Prostate gland (tissue), 2 donors: ENCODE data around the gene IL6R. TPM values are rescaled to one million over a fixed set of nuclear protein-coding genes. Genes with fewer than 3 reads are reported as not detected.

ENCODE experiments used
- DNase-seq: peaks from one replicate; pipeline ENCODE4 v3.0.0-alpha.2; 2019; ENCODE audit warnings: low spot score
- H3K27ac ChIP-seq, 2 donors: fragments of 200-600 bp; sonication (generic); 2 replicates each; pipeline ENCODE4 v1.5.1; 2017 to 2019
- H3K27me3 ChIP-seq: fragments of 200-600 bp; sonication (generic); replicated peaks from 2 replicates; pipeline ENCODE4 v1.5.1; 2019; ENCODE audit not compliant: insufficient read depth
- H3K36me3 ChIP-seq, 2 donors: fragments of 200-600 bp; sonication (generic); 1 replicate in 1 of 2; 2 replicates in 1 of 2; pipeline versions ENCODE4 v1.5.1 to v1.8.1; 2017 to 2019
- H3K4me1 ChIP-seq: fragments of 200-600 bp; sonication (generic); replicated peaks from 2 replicates; pipeline ENCODE4 v1.5.1; 2019
- H3K4me3 ChIP-seq, 2 donors: fragments of 200-600 bp; sonication (generic); 2 replicates each; pipeline ENCODE4 v1.5.1; 2017 to 2019
- H3K9me3 ChIP-seq: fragments of 200-600 bp; sonication (generic); 2 replicates; pipeline ENCODE4 v1.5.1; 2017
- CTCF ChIP-seq, 4 experiments: fragments of 200-600 bp in 2 of 4; fragments of 450-650 bp in 2 of 4; sonication (generic) in 2 of 4; IDR thresholded peaks; 1 replicate in 3 of 4; 2 replicates in 1 of 4; pipeline ENCODE4 v1.5.1; 2016 to 2019; ENCODE audit warnings: antibody characterized with exemption in 4 of 4, mild to moderate bottlenecking in 2 of 4, moderate library complexity in 2 of 4
- POLR2A ChIP-seq: fragments of 450-650 bp; IDR thresholded peaks from one replicate; pipeline ENCODE4 v1.6.1; 2016; ENCODE audit warnings: antibody characterized with exemption, mild to moderate bottlenecking
- POLR2AphosphoS5 ChIP-seq: sonication (generic); formaldehyde crosslinking; IDR thresholded peaks from one replicate; pipeline ENCODE4 v1.6.1; 2017; ENCODE audit warnings: antibody characterized with exemption
- WGBS: methylation state at CpG from one replicate; pipeline ENCODE4 v1.1.5; 2018; 5-methylcytosine and 5-hydroxymethylcytosine counted together
- intact Hi-C: fragments of 100-400 bp; cut with DNase I; formaldehyde crosslinking; loops from one replicate; pipeline ENCODE4 v1.14.2; 2022
- total RNA-seq, 2 donors: library from RNA; depleted of rRNA; stranded (reverse); fragments of >200 nt; gene quantifications; one replicate each; pipeline ENCODE4 v1.1.0, GENCODE V29; 2016

IL6R gene
- total RNA-seq, 2 donors from 2014 or later, result 70.1 to 80.7 TPM

GRCh38 chr1:154403983-154404382 lies 1.2 kb upstream of the IL6R start:
- Histone ChIP-seq H3K4me1 (no peaks in the 10 kb centered on the region), H3K4me3 (no peak overlapping the region), H3K27me3 (no peaks in the 10 kb centered on the region), H3K27ac (no peak overlapping the region), H3K9me3 (no peaks in the 10 kb centered on the region), H3K36me3 (no peaks in the 10 kb centered on the region)
- intact Hi-C loops, result loop anchor here (2.0 to 10.0 kb wide), 3 partner anchors 49 to 151 kb away; partner anchors contain the start of gene UBE2Q1
- TF ChIP-seq POLR2AphosphoS5 (no peak), POLR2A (no peak), CTCF (IDR thresholded peaks at IDR 0.05) (no peak)
- WGBS, result 96% methylated on average over 3 of the region's 3 CpGs
- DNase-seq, result no peak

GRCh38 chr1:154404511-154404931 lies 622 bp upstream of the IL6R start:
- 63% methylated on average over 11 of the region's 11 CpGs for WGBS
- peak overlapping the region; percentile 66 to 84 for H3K4me3 ChIP-seq
- no peaks in the 10 kb centered on the region for H3K36me3 ChIP-seq
- TF ChIP-seq POLR2AphosphoS5 (no peak), POLR2A (no peak), CTCF (IDR thresholded peaks at IDR 0.05) (no peak)
- intact Hi-C loops, result loop anchor here (2.0 to 10.0 kb wide), 3 partner anchors 50 to 150 kb away; partner anchors contain the start of gene UBE2Q1
- no peaks in the 10 kb centered on the region for H3K9me3 ChIP-seq
- H3K27me3 ChIP-seq, result no peaks in the 10 kb centered on the region
- no peak for DNase-seq
- no peaks in the 10 kb centered on the region for H3K4me1 ChIP-seq
- peak overlapping the region; percentile 97 to 98 for H3K27ac ChIP-seq

GRCh38 chr1:154405747-154406571 lies 816 bp downstream of the IL6R start:
- H3K4me1 ChIP-seq, result no peaks in the 10 kb centered on the region
- DNase-seq, result peak; percentile 77
- 3% methylated on average over 33 of the region's 40 CpGs for WGBS
- H3K36me3 ChIP-seq, result no peaks in the 10 kb centered on the region
- H3K9me3 ChIP-seq, result no peaks in the 10 kb centered on the region
- TF ChIP-seq POLR2A, result peak; percentile 37
- TF ChIP-seq POLR2AphosphoS5, result peak; percentile 38
- TF ChIP-seq CTCF (IDR thresholded peaks at IDR 0.05), result peak in 2 of 4 experiments; percentile 48 to 58
- intact Hi-C loops, result loop anchor here (2.0 to 10.0 kb wide), 3 partner anchors 51 to 149 kb away; partner anchors contain the start of gene UBE2Q1
- H3K27me3 ChIP-seq, result no peaks in the 10 kb centered on the region
- H3K27ac ChIP-seq, result peak overlapping the region; percentile 97 to 98
- H3K4me3 ChIP-seq, result peak overlapping the region; percentile 66 to 84

GRCh38 chr1:154406572-154406879 lies 1.4 kb downstream of the IL6R start:
- TF ChIP-seq CTCF (IDR thresholded peaks at IDR 0.05), result no peak
- Histone ChIP-seq H3K27ac (peak overlapping the region; percentile 97 to 98), H3K4me3 (peak overlapping the region; percentile 66 to 84), H3K27me3 (no peaks in the 10 kb centered on the region), H3K9me3 (no peaks in the 10 kb centered on the region), H3K4me1 (no peaks in the 10 kb centered on the region), H3K36me3 (no peaks in the 10 kb centered on the region)
- intact Hi-C loops, result loop anchor here (10.0 kb wide), 2 partner anchors 52 to 148 kb away; partner anchors contain the start of gene UBE2Q1
- DNase-seq, result no peak

GRCh38 chr1:154406886-154407197 lies 1.7 kb downstream of the IL6R start:
- no peaks in the 10 kb centered on the region for H3K9me3 ChIP-seq
- no peaks in the 10 kb centered on the region for H3K27me3 ChIP-seq
- peak overlapping the region in 1 of 2 donors; percentile 84 for H3K4me3 ChIP-seq
- no peaks in the 10 kb centered on the region for H3K36me3 ChIP-seq
- 72% methylated on average over 3 of the region's 3 CpGs for WGBS
- no peak for TF ChIP-seq POLR2AphosphoS5
- TF ChIP-seq POLR2A, result no peak
- TF ChIP-seq CTCF (IDR thresholded peaks at IDR 0.05), result no peak
- DNase-seq, result no peak
- no peaks in the 10 kb centered on the region for H3K4me1 ChIP-seq
- intact Hi-C loops, result loop anchor here (10.0 kb wide), 2 partner anchors 52 to 148 kb away; partner anchors contain the start of gene UBE2Q1
- peak overlapping the region; percentile 97 to 98 for H3K27ac ChIP-seq
